A549 (cell line): ENCODE measurements around the gene UBAC2.

Experiments used
- HDAC2 ChIP-seq: fragments of 200-600 bp; sonication (generic); IDR thresholded peaks from 2 replicates; pipeline ENCODE4 v1.6.1; 2016
- POLR2A ChIP-seq: IDR thresholded peaks from 2 replicates; pipeline ENCODE4 v1.6.1; 2012; ENCODE audit warnings: mild to moderate bottlenecking, low read length
- TF ChIP-seq, protein P1 (sequence below): fragments of >200 bp; sonication (Bioruptor Twin); formaldehyde crosslinking; IDR thresholded peaks from 3 replicates; pipeline ENCODE4 v1.5.1; 2016

GRCh38 chr13:99353246-99353600 is 152.6 kb downstream of the UBAC2 start:
- TF ChIP-seq, protein P1, sequence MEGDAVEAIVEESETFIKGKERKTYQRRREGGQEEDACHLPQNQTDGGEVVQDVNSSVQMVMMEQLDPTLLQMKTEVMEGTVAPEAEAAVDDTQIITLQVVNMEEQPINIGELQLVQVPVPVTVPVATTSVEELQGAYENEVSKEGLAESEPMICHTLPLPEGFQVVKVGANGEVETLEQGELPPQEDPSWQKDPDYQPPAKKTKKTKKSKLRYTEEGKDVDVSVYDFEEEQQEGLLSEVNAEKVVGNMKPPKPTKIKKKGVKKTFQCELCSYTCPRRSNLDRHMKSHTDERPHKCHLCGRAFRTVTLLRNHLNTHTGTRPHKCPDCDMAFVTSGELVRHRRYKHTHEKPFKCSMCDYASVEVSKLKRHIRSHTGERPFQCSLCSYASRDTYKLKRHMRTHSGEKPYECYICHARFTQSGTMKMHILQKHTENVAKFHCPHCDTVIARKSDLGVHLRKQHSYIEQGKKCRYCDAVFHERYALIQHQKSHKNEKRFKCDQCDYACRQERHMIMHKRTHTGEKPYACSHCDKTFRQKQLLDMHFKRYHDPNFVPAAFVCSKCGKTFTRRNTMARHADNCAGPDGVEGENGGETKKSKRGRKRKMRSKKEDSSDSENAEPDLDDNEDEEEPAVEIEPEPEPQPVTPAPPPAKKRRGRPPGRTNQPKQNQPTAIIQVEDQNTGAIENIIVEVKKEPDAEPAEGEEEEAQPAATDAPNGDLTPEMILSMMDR, result no peak
- TF ChIP-seq HDAC2 (no peak), POLR2A (no peak)
